Choroid plexus epithelial cell (primary cell): ENCODE data around the gene ETHE1.

Source experiments
- DNase-seq: peaks from one replicate; pipeline ENCODE4 v3.0.0-alpha.2; 2010; ENCODE audit warnings: low read depth
- H3K4me3 ChIP-seq: 2 replicates; pipeline ENCODE4 v1.5.1; 2011; ENCODE audit warnings: low read depth, mild to moderate bottlenecking, control low read depth, low read length, moderate library complexity
- CTCF ChIP-seq: conservative IDR thresholded peaks from 2 replicates; pipeline ENCODE4 v1.5.1; 2011; ENCODE audit warnings: low read depth, mild to moderate bottlenecking, control low read depth, inconsistent platforms, low read length, moderate library complexity

The ETHE1 gene

GRCh38 chr19:43570174-43570791 is 43.3 kb upstream of the ETHE1 start:
- no peak overlapping the region for H3K4me3 ChIP-seq
- DNase-seq: no peak
- no peak for TF ChIP-seq CTCF

- no peak overlapping the region for H3K4me3 ChIP-seq
- no peak for TF ChIP-seq CTCF
- DNase-seq: no peak
Observed at GRCh38 chr19:43569657-43570056, 42.7 kb upstream of the ETHE1 start.

GRCh38 chr19:43564800-43565199 is 37.8 kb upstream of the ETHE1 start:
- TF ChIP-seq CTCF: no peak
- DNase-seq: peak; percentile 30
- H3K4me3 ChIP-seq: no peak overlapping the region

GRCh38 chr19:43563816-43564457 is 36.9 kb upstream of the ETHE1 start:
- H3K4me3 ChIP-seq: no peak overlapping the region
- TF ChIP-seq CTCF: no peak
- DNase-seq: no peak

- peak; percentile 89 for DNase-seq
- TF ChIP-seq CTCF: no peak
- no peak overlapping the region for H3K4me3 ChIP-seq
Observed at GRCh38 chr19:43562698-43563241, 35.8 kb upstream of the ETHE1 start.

- no peak overlapping the region for H3K4me3 ChIP-seq
- no peak for DNase-seq
- TF ChIP-seq CTCF: no peak
Observed at GRCh38 chr19:43562226-43562697, 35.3 kb upstream of the ETHE1 start.
